Upper lobe of left lung (tissue), 4 donors: ENCODE data around the gene PDAP1.

Source experiments
- POLR2A ChIP-seq, 4 donors: fragments of 450-650 bp; IDR thresholded peaks; one replicate each; pipeline ENCODE4 v1.5.1; 2016 to 2017; ENCODE audit warnings: antibody characterized with exemption in 4 of 4, mild to moderate bottlenecking in 2 of 4
- POLR2AphosphoS5 ChIP-seq, 2 donors: sonication (generic); formaldehyde crosslinking; IDR thresholded peaks; one replicate each; pipeline ENCODE4 v1.5.1; 2017; ENCODE audit warnings: antibody characterized with exemption in 2 of 2
- TF ChIP-seq, protein P1 (sequence below), 6 experiments: fragments of 450-650 bp in 4 of 6; fragments of 200-600 bp in 2 of 6; sonication (generic) in 2 of 6; IDR thresholded peaks; one replicate each; pipeline ENCODE4 v1.5.1; 2016 to 2019; ENCODE audit warnings: antibody characterized with exemption in 6 of 6

DNA sequence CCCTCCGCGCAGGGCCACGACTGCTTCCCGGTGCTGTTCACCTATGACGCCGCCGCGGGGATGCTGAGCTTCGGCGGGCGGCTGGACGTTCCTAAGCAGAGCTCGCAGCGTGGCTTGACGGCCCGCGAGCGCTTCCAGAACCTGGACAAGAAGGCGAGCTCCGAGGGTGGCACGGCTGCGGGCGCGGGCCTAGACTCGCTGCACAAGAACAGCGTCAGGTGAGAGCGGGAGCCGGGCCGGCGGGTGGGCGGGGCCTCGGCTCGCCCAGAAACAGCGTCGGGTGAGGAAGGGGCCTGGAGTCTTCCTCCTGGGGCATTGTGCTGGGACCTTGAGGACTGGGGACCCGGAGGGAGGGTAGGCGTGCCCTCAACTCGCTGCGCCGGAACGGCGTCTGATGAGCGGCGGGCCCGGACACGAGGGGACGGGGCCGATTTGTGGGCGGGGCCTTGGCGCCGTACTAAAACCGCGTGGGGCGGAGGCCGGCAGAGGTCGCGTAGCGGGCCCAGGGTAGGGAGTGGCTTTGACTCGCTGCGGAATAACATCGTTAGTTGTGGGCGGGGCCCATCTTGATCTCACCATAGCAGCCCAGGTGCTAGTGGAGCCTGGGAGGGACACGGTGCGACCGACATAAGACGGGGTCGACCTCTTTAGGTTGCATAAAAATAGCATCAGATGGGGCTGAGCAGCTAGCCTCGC lies 15.6 kb downstream of the PDAP1 start:
- TF ChIP-seq, protein P1, sequence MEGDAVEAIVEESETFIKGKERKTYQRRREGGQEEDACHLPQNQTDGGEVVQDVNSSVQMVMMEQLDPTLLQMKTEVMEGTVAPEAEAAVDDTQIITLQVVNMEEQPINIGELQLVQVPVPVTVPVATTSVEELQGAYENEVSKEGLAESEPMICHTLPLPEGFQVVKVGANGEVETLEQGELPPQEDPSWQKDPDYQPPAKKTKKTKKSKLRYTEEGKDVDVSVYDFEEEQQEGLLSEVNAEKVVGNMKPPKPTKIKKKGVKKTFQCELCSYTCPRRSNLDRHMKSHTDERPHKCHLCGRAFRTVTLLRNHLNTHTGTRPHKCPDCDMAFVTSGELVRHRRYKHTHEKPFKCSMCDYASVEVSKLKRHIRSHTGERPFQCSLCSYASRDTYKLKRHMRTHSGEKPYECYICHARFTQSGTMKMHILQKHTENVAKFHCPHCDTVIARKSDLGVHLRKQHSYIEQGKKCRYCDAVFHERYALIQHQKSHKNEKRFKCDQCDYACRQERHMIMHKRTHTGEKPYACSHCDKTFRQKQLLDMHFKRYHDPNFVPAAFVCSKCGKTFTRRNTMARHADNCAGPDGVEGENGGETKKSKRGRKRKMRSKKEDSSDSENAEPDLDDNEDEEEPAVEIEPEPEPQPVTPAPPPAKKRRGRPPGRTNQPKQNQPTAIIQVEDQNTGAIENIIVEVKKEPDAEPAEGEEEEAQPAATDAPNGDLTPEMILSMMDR (IDR thresholded peaks at IDR 0.05), result peak in 1 of 6 experiments; percentile 10
- TF ChIP-seq POLR2A (IDR thresholded peaks at IDR 0.05), result no peak
- peak; percentile 38 to 56 for TF ChIP-seq POLR2AphosphoS5 (IDR thresholded peaks at IDR 0.05)
